HFFc6 (cell line): ENCODE results near the gene MKI67. TPM values are rescaled to one million over a fixed set of nuclear protein-coding genes. Genes with fewer than 3 reads are reported as not detected.

Source experiments
- DNase-seq: peaks from one replicate; pipeline ENCODE4 v3.0.0-alpha.2; 2018
- H3K27ac Mint-ChIP-seq: 2 replicates; pipeline ENCODE4 v1.8.0; 2020; ENCODE audit warnings: mild to moderate bottlenecking, mixed read lengths
- H3K27me3 Mint-ChIP-seq: 2 replicates; pipeline ENCODE4 v1.8.0; 2021; ENCODE audit warnings: mild to moderate bottlenecking, moderate library complexity, mixed read lengths; ENCODE audit not compliant: insufficient read depth
- H3K36me3 Mint-ChIP-seq: 2 replicates; pipeline ENCODE4 v1.8.0; 2021; ENCODE audit warnings: low read depth, mixed read lengths
- H3K4me1 Mint-ChIP-seq: 2 replicates; pipeline ENCODE4 v1.8.0; 2020; ENCODE audit warnings: low read depth, mixed read lengths
- H3K4me3 Mint-ChIP-seq: 2 replicates; pipeline ENCODE4 v1.8.0; 2020; ENCODE audit warnings: mild to moderate bottlenecking, moderate library complexity, mixed read lengths
- H3K9me3 Mint-ChIP-seq: 2 replicates; pipeline ENCODE4 v1.8.0; 2020; ENCODE audit warnings: mild to moderate bottlenecking, mixed read lengths
- total RNA-seq, 6 experiments: library from RNA; stranded (reverse); fragmentation: NEBNext Ultra II Directional; extraction: Animal tissue kit (Norgen Biotek cat#: 25700); gene quantifications; 2 replicates in 1 of 6; 3 replicates in 5 of 6; pipeline ENCODE4 v1.2.3, GENCODE V29; 2021
- TF ChIP-seq, protein P1 (sequence below): fragments of 200-600 bp; sonication (generic); IDR thresholded peaks from 2 replicates; pipeline ENCODE4 v1.5.0; 2021; ENCODE audit warnings: antibody characterized with exemption, mild to moderate bottlenecking

MKI67 gene
- total RNA-seq, 6 experiments from 2014 or later = 38.2 to 77.0 (median 70.0) TPM

DNA sequence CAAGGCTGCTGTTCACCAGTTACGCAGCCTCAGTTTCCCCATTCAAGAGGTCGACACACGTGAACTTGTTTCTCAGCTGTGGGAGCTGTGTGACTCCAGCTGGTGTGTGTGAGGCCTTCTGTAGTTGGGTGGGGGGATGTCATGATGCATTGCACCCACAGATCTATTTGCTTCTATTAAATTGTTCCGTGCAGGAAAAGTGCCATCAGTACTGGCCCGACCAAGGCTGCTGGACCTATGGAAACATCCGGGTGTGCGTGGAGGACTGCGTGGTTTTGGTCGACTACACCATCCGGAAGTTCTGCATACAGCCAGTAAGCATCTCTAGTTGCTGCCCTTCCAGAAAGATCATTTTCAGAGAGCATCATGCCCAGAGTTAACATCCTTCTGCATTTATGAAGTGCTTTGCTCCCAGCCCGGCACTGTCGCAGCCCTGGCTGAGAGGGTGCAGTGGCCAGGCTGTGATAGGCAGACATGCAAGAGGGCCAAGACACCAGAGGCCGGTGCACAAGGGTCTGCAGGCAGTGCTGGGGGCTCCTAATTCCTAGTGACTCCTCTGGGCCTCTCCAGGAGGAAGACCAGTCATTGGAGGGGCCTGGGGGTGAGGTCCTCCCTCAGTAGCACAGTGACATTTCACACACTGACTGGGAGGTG, 60.2 kb downstream of the MKI67 start:
- no peak for DNase-seq
- peaks cover 12% of the 10 kb centered on the region for H3K4me1 Mint-ChIP-seq
- H3K4me3 Mint-ChIP-seq = no peak overlapping the region
- no peak overlapping the region for H3K27ac Mint-ChIP-seq
- TF ChIP-seq, protein P1, sequence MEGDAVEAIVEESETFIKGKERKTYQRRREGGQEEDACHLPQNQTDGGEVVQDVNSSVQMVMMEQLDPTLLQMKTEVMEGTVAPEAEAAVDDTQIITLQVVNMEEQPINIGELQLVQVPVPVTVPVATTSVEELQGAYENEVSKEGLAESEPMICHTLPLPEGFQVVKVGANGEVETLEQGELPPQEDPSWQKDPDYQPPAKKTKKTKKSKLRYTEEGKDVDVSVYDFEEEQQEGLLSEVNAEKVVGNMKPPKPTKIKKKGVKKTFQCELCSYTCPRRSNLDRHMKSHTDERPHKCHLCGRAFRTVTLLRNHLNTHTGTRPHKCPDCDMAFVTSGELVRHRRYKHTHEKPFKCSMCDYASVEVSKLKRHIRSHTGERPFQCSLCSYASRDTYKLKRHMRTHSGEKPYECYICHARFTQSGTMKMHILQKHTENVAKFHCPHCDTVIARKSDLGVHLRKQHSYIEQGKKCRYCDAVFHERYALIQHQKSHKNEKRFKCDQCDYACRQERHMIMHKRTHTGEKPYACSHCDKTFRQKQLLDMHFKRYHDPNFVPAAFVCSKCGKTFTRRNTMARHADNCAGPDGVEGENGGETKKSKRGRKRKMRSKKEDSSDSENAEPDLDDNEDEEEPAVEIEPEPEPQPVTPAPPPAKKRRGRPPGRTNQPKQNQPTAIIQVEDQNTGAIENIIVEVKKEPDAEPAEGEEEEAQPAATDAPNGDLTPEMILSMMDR = no peak
- H3K36me3 Mint-ChIP-seq = no peaks in the 10 kb centered on the region
- no peaks in the 10 kb centered on the region; the same call in none of the 2 replicates for H3K27me3 Mint-ChIP-seq
- peaks cover 4% of the 10 kb centered on the region for H3K9me3 Mint-ChIP-seq

DNA sequence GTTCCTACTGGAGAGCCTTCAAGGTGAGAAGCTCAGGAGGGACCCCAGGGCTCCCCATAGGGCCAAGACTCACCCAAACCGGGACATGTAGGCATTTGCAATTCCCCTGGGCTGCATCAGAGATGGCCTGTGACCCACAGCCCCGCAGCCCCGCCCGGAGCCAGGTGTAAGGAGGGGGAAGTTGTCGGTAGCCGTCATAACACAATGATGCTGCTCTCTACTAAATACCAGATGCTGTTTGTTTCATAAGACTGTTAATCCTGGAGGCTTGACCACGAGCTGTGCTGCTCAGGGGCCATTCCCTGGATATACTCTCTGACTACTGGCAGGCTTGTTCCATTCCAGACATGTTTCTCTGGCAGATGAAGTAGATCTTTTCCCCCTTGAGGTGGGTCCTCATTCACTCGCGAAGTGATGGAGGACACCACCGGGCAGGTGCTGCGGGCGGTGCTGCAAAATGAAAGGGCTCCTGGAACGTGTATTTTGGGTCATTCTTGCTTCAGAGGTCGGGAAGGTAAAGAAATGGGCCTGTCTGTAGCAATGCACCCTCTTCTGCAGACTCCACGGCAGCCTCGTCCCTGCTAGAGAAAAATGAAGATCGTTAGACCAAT, 61.1 kb downstream of the MKI67 start:
- no peak for DNase-seq

DNA sequence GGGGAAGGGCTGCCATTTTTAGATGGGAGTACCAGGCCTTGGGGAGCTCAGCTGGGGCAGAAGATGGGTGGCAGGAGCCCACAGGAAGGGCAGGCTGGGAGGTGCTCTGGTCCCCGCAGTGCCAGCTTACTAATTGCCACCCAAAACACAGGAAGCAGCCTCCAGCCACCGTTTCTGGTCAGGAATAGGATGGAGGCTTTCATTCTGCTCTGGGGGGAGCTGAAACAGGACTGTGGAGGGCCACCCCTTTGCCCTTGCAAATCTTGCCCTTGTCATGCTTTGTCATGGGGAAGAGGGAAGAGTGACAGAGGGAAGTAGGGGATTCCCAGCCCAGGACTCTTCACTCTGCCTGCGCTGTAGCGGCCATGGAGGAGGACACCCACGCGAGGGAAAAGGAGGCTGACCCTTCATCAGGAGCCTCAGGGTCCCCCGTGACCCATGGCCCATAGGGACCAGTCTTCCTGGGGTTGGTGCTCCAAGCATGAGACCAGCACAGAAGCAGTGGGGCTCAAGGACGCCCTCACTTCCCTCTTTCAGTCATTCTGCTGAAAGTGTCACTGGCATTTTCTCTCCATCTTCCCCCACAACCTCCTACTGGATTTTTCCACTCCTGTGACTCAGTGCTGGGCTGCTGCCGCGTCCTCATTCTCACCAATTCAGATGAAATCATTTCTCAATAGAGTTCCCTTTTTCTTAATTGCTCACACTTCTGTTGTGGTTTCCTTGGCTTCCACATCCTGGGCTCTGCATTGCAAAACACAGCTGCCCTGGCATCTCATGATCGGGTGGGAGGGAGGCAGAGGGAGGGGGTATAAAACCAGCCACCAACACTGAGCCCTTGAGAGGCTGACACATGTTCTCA, 61.9 kb downstream of the MKI67 start:
- H3K4me1 Mint-ChIP-seq = peaks cover 12% of the 10 kb centered on the region
- H3K4me3 Mint-ChIP-seq = no peak overlapping the region; the same call in 1 of the 2 replicates
- H3K27me3 Mint-ChIP-seq = no peaks in the 10 kb centered on the region; the same call in none of the 2 replicates
- H3K36me3 Mint-ChIP-seq = no peaks in the 10 kb centered on the region
- no peak overlapping the region for H3K27ac Mint-ChIP-seq
- H3K9me3 Mint-ChIP-seq = peaks cover 9% of the 10 kb centered on the region
- TF ChIP-seq, protein P1 = no peak
- DNase-seq = peak; percentile 17

More for the DNA sequence above, 61.1 kb downstream of the MKI67 start:
- Mint-ChIP-seq H3K9me3 (peaks cover 5% of the 10 kb centered on the region), H3K4me1 (peaks cover 12% of the 10 kb centered on the region), H3K36me3 (no peaks in the 10 kb centered on the region), H3K27ac (no peak overlapping the region), H3K4me3 (no peak overlapping the region), H3K27me3 (no peaks in the 10 kb centered on the region; the same call in none of the 2 replicates)
- TF ChIP-seq, protein P1 = no peak

DNA sequence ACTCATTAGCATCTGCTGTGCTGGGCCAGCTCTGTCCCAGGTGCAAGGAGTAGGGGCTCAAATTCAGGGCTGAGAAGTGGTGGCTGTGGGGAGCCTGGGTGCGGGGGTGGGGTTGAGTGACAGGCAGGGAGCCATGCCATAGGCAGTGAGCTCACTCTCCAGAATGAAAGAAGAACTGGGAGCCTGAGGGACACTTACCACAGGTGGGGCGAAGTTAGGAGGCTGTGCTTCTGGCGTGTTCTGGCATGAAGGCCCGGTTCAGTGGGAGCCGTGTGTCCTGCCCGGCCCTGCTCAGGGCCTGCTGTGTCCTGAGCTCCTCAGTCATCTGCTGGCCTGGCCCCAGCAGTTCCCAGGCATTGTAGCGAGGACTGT, 62.5 kb downstream of the MKI67 start:
- H3K9me3 Mint-ChIP-seq = peaks cover 9% of the 10 kb centered on the region
- H3K4me1 Mint-ChIP-seq = peaks cover 12% of the 10 kb centered on the region
- H3K27me3 Mint-ChIP-seq = no peaks in the 10 kb centered on the region; the same call in none of the 2 replicates
- H3K36me3 Mint-ChIP-seq = no peaks in the 10 kb centered on the region
- H3K4me3 Mint-ChIP-seq = no peak overlapping the region
- no peak for DNase-seq
- no peak overlapping the region for H3K27ac Mint-ChIP-seq
- TF ChIP-seq, protein P1 = no peak

DNA sequence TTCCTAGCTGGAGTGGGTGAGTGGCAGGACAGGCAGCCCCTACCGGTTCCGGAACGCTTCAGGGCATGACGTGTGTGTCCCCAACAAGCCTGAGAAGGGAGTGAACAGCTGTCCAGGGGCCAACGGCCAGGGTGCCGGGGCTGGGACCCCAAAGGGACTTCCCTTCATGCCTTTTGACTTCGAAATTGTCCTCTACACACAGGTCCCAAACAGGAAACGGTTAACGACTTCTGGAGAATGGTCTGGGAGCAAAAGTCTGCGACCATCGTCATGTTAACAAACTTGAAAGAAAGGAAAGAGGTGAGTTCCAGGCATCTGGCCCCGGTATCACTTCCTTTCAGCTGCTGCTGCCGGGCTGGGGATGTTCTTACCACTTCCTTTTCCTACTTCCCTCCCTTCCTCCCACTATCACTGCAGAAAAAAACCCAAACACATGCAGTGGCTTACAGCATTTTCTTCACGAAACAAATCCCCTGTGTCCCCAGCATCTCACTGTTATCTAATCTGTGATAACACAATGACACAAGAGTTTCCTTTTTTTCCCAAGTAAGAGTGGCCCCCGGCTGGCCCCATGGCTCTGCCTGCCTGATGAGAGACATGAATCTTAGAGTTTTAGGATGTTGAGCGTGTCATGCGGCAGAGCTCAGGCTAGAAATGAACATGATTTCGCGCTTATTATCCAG, 63.2 kb downstream of the MKI67 start:
- Mint-ChIP-seq H3K36me3 (no peaks in the 10 kb centered on the region), H3K4me1 (peaks cover 12% of the 10 kb centered on the region), H3K27me3 (no peaks in the 10 kb centered on the region; the same call in none of the 2 replicates), H3K9me3 (peaks cover 9% of the 10 kb centered on the region), H3K4me3 (no peak overlapping the region; the same call in 1 of the 2 replicates), H3K27ac (no peak overlapping the region)
- DNase-seq = no peak
- TF ChIP-seq, protein P1 = no peak
